Kidney glomerular epithelial cell (primary cell): ENCODE results near the gene CHD6.

Source experiments
- DNase-seq: peaks from one replicate; lab custom pipeline; 2025; lab: John Stamatoyannopoulos, UW

The CHD6 gene

DNA sequence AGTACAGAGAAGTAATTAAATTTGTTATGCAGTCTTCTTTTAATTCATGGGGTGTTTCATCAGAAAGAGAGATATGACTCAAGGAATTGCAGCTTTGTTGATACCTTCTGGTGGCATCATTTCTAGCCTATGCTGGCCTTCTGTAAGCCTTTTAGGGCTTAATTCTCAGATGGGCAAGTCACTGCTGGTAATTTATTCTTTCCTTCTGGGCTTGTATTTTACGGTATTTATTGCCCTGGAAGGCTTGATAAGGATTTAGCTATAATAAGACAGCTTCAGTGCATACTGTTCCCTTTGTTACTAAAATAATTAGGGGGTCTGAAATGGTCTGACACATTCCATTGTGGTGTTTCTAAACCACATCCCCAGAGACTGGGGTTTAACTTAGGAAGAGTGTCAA, 193.6 kb downstream of the CHD6 start:
- no peak for DNase-seq

DNA sequence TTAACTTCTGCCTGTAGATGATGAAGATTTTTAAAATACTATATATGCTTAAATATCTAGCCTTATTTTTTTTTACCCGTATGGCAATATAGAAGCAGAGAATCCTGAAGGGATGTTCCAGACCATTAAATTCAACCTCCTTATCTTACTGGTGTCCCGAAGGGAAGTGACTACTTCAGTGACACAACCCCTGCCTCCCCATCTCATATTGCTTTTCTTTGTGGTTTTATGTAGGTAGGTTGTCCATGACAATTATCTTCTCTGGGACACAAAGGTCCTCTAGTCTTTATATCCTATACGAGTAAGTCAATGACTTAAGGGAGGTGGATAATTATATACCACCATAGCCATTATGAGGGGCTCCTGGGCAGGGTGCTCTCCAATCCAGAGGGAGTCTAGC, 194.2 kb downstream of the CHD6 start:
- peak; percentile 7 for DNase-seq

DNA sequence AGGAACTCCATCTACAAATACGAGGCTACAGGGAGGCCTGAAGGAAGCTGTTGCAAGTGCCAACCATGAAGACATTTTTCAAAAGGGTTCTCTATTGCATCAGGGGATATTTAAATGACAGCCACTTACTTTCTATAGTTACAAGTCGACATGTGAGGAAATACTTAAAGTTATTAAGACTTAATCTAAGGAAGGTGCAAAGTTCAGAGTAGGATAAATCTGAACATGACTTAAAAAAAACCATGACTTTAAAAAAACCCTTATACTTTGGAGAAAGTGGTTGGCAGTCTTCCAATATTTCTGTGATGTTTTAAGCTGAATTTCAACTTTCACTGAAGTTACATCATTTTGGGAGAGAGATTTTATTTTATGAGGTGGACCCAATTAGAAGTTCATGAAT, 195.2 kb downstream of the CHD6 start:
- DNase-seq = no peak

DNA sequence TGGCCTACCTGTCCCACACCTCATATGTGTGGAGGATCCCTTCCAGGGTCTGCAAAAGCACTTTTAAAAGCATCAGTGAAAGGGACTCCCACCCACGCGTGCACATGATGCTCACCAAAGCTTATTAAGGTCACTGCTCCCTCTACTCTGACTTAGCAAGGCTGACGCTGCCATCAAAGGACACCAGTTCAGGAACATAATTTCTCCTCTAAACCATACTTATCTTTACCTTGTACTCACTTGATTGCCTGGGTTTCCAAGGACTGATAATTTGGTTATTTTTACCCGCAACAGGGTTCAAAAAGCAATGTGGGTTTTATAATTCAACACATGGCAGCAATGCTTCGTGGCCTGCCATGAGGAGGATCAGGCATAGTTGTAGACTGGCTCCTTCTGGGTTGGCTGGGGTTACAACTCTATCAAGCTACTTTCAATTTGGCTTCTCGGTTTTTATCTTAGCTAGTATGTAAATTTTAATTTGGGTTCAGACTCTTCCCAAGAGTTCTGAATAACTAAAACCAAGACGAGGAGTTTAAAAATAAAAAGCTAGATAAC, 199.4 kb downstream of the CHD6 start:
- no peak for DNase-seq

DNA sequence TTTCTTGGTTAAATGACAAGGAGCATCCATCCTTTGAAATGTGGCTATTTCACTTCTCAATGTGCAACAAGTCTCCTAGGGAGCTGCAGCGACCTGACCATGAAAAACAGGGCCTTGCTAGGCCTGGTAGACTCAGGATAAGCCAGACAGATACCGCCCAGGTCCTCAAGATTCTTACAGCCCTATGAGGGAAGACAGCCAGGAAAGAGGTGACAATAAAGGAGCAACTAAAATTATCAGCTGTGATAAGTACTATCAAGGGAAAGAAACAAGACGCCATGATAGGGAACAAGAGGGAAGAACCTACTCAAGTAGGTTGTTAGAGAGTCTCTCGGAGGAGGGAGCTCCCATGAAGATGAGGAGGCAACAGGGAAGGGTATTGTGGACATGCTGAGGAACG, 200.1 kb downstream of the CHD6 start:
- DNase-seq = no peak

DNA sequence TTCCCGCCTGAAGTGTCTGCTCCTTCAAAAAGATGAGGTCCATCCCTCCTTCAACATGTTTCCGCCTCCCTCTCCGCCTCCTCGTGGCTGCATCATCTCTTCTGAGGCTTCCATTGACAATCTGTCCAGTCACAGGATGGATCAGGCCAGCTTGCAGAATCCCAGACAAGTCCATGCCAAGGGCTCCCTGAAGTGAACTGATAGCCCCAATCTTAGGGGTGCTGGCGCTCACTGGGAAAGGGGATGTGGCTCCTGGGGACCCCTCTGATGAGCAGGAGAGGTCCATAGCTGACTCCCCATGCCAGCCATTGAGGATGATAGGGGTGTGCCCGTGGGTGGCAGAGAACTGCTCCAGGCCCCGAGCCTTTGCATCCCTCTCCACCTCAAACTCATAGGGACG, 203.0 kb downstream of the CHD6 start:
- no peak for DNase-seq

DNA sequence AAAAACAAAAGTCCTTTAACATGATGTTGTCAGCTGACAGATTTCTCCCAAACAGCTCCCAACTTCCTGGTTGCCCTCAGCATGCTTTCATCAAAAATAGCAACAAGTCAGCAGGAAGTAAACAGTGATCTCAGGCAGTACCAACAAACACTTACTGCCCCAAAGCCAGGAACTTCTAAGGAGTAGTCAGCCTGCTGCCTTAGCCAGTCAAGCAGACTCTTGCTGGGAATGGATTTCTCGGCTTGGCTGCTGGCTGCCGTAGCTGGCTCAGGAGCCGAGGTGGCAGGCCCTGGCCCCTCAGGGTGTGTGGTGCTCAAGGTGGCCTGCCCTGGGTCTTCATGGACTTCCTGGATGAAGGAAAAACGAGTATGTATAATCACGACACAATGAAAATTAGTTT, 205.0 kb downstream of the CHD6 start:
- no peak for DNase-seq

DNA sequence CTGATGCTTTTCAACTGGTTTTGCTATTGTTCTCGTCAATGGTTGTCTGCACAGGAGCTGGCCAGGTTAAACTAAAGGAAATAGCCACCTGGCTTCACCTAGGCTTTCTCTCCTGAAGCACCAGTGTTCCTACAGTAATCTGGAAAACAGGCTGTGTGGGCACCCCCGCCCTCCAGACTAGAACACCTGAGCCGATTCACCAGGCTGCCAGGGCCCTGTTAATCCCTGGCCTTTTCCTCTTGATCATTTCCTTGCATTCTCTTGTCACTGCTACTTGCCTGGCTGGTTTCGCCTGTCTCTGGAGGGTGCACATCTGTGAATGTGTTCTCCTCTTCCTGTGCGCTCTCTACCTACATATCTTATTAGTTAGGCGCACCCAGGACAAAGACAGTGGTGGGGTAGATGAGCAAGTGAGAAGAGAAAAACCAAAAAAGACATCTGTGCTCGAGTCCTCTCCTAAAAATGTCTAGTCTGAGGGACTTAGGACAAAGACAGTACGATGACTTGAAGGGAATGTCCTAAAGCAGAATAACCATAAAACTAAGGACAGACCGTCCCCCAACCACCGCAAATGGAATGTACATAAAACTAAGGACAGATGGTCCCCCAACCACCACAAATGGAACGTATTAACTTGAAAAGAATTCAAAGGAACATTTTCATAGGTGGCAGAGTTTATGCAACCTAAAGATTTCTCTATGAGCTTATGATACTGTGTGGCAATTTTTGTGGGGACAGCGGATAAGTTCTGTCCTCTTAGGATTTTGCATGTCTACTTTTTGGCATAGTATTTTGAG, 205.7 kb downstream of the CHD6 start:
- DNase-seq = no peak

DNA sequence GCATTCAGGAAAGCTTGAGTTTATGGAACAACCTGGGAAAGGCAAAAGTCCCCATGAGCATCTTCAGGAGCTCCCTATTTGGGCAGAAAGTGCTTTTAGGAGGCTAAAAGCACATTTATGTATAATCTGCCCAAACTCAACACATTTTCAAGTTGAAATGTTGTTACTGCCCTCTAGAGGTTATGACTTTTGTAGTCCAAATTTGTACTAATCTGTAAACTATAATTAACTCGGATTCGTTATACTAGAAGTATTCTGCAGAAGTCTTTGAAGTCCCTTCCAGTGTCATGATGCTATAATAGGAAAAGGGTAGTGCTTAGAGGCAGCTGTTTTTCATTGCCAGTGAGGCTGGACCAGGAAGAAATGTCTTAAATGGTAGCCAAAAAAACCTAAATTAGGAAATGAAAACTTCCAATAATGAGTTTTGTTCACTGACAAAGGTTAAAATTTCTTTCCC, 206.8 kb downstream of the CHD6 start:
- no peak for DNase-seq

DNA sequence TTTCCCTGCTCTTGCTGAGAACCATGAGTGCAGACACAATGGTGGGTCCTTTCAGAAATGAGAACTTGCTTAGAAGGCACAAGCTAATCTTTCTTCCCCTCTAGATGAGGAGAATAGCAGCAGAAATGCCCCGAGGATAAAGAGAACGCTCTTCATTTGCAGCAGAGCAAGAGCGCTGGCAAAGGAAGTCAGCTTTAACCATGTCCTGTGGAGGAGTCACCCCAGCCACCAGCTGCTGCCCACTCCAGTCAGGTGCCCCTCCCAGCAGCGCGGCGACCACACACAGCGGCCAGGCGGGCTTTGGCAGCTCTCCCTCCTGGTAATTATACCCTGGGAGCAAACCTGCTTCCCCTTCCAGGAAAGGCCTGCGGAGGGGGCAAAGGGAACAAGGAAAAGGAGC, 209.2 kb downstream of the CHD6 start:
- no peak for DNase-seq

DNA sequence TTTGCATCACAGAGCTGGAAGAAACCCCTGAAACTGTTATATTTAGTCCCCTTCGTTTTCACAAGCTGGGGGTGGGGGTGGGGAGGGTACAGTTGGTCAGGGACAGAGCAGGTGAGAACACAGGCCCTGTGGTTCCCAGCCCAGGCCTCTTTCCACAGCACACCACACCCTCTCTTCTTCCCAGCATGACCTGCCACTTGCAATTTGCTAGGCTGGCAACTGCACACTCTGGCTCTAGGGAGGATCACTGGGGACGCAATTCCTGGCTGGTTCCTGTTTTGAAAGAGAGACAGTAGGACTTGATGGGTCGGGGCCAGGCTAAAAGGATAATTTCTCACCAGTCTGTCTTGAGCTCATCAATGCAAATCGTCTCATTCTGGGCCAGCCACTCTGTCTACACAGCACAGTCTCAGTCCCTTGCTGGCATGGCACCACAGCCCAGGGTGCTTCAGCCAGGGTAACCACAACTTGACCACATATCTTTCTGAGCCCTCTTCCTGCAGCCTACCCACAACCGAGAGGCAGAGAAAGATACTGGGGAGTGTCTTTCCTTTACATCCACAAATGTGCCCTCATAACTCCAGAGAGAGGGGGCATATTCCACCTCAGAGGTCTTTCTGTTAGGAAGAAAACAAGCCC, 209.9 kb downstream of the CHD6 start:
- no peak for DNase-seq

DNA sequence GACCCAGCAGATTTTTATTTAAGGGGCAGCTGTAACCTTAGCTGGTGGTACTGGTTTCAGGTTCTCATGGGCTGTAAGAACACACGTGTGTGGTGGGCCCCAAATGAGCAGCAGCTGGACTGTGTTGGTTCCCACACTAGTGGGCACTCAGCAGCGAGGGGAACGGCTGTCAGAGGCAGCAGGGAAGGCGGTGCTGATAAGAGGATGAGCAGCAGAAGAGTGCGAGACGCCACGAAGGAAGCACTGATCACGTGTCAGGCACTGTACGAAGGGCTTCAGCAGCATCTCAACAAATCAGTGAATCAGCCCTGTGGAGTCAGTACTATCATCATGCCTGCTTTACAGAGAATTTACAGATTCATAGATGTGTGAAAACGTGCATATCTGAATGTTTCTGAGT, 210.6 kb downstream of the CHD6 start:
- DNase-seq = no peak

DNA sequence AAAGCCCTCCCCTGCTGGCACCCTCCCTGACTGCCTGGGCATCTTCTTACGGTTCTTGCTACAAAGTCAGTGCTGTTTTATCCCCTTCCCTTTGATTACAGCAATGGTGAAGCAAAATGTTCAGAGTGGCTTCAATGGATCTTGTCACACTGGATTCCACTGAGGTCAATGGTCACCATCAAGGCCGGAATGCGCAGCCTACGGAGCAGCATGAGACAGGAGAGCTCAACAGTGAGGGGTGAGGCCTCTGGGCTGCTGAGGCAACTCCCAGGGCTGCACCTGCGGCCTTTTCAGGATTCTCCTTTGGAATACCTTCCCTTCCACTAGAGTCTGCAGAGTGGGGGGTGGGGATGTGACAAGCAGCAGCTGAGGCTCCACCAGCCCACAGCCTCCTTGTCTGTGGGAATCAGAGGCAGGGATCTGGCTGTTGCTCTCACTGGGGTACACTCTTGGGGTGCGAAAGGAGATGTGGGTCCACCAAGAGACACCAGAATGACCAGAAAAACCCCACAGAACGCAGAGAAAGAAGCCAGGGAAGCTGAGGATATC, 211.2 kb downstream of the CHD6 start:
- no peak for DNase-seq

DNA sequence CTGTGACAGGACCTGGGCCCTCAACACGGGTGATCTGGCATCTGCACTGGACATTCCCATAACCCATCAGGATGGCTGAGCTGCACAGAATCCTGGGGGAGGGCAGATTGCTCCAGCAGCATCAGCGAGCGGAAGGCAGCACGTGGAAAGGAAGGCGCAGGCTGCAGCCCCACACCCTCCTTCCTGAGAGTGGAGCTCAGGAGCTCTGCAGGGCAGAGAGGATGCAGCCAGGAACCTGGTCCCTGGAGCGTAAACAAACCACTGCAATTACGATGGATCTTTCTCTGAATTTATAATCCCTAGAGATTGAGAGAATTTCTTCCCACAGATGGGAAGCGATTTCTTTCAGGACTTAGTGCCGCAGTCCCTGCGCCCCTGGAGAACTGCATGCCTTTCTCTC, 211.8 kb downstream of the CHD6 start:
- no peak for DNase-seq

DNA sequence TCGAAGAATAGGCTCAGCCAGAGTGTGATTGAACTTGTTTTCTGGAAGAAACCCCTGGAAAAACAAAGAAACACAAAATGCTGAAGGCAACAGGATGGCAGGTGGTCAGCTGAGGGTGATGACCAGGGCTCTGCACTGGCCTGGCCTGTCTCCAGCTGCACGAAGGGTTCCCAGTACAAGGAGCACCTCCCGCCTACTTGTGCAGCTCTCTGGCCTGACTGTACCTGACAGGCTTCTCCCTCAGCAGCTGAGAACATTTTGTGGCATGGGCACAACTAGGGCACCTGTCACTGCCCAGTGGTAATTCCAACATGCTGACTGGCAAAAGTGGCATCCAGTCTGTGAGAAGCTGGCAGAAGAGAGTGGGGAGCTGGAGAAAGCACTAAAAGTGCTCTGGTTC, 212.7 kb downstream of the CHD6 start:
- DNase-seq = no peak

DNA sequence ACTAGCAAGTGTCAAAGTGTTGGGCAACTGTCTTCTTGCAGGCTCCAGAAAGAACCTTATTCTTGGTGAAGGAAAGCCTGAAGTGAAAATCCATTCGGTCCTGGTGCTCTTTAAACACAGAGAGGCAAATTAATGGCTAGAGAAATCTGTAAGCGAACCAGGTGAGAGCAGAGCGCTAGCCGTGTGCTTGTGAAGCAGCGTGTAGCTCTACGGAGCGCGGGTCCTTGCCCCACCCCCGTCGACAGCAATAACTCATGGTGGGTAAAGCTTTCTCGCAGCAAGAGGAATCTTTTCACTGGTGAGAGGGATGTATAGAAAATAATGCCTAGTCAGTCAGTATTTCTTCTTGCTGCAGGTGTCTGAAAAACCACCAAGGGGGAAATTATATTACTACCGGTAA, 214.6 kb downstream of the CHD6 start:
- no peak for DNase-seq

DNA sequence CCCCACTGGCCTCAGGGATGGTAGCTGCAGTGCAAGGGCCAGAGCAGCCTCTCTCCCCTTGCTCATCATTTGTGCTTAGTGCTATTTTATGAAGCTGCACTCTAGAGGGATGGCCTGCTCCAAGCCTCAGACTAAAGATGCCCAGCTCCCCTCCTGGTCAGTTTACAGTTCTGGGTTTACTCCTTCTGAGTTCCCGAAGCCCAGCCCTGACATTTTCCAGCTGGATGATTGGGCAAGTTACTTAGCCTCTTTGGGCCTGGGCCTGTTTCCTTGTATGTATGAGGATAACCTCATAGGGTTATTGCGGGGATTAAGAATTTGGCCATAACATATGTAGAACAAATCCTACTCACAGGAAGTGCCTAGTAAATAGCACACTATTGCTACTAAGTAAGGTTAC, 219.8 kb downstream of the CHD6 start:
- no peak for DNase-seq

DNA sequence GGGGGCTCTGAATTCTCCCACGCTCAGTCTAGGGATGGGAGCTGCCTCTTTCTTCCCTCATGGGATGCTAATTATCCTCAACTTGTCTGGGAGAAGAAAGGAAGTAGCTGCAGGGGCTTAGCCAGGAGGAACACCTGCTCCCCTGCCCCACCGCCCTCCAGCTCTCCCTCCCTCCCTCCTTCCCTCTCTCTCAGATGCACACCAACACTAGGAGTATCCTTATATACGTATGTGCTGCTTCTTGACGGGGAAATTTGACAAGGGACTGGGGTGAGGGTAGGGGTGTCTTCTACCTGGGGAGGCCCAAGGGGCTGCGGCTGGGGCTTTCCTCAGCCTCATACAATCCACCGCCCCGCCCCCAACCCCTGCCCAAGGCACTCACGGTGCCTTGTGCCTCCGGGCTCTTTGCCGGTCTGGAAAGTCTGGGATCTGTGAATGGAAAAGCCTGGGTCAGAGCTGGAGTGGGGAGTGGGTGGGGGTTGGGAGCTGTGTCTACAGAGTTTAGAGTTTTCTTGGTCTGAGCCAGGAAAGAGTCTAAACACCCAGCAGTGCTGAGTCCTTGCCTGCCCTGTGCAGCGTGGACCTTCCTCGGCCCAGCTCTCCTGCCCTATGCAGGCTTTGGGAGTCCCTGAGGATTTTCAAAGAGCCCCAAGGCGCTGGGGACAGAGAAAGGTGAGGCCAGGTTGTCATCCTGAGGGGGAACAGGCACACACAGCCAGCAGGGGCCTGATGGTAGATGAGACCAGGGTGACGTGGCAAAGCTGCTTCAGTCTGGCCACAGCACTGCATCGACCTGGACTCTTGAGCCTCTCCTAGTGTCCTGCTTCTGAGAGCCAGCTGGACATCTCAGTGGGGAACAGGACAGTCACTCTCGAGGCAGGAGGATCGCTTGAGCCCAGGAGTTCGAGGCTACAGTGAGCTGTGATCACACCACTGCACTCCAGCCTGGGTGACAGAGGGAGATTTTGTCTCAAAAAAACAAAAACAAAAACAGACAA, 222.2 kb downstream of the CHD6 start:
- no peak for DNase-seq

DNA sequence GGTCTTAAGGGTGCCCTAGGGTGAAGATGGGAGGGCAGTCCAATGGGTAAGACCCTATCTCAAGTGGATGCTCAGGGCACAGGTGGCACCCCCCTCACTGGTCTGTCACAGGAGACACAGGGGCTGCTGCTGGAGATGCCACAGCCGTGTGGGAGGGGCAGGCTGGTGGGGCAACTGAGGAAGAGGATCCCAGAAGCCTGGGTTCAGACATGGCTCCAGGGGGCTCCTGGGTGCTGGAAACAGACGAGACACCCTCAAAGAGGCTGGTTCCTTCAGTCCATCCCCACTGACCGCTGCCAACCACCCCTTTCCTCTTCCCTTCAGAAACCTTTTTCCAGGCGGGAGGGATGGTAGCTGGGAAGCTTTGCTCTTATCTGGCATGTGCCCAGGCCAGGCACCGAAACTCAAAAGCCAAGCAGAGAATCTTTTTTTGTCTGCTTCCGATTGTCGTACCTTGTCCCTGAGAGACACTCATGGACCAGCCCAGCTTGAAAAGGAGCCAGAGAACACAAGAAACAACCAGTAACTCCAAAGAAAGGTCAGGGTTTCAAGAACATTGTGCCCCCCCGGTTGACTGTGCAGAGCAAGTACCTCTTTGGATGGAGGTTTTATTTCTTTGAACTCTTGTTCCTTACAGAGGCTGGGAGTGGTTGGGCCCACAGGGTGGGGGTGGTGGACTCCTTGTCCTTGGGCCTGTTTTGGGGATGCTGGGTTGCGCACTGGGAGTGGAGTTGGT, 223.1 kb downstream of the CHD6 start:
- DNase-seq = no peak

DNA sequence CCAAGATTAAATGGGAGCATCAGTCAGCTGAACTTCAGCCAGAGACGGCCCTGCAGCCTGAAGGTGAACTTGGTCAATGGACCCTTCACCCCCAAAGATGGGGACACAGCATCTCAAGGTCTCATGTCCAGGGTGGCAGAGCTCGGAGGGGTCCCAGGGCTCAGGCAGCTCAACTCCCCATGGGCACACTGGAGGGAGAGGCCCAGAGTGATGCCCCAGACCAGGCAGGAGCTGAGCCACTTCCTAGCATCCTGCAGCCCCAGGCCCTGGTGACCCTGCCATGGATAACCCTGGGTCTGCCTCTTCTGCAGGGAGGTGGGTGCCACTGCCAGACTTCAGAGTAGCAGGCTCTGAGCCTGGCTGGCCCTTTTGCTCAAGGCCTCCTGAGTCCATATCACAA, 224.1 kb downstream of the CHD6 start:
- DNase-seq = no peak

DNA sequence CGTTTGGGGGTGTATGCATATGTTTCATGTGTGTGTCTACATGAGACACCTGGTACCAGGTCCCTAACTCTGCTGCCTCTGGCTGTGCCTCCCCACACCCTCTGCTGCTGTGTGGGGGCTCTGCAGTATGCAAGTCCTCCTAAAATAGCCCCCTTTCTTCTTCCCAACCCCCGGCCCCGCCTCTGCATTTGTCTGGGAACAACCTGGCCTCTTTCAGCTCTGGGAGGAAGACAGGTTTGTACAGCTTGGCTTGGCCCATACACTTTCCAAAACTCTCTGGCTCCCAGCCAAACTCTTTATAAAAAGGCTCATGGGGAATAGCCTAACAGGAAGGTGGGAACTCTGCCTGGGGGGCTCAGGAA, 224.5 kb downstream of the CHD6 start:
- DNase-seq = no peak
